ENCODE results near the gene CNTNAP2. TPM values are rescaled to one million over a fixed set of nuclear protein-coding genes. Genes with fewer than 3 reads are reported as not detected.

CNTNAP2 gene
- total RNA-seq, 2 experiments from 2014 or later = not detected

- ATAC-seq (ENCODE audit: poor library complexity) = no peak
- intact Hi-C loops (cut with DNase I, micrococcal nuclease) = no loop called here
These were observed 428.1 kb downstream of the CNTNAP2 start for GRCh38 chr7:146544748-146545147.

GRCh38 chr7:146548816-146549215 is 432.2 kb downstream of the CNTNAP2 start:
- no peaks in the 10 kb centered on the region for H3K27me3 ChIP-seq (ENCODE audit: control insufficient read depth in 1 of 2, insufficient read depth in 2 of 2, low read length in 2 of 2)
- peaks cover 20% of the 10 kb centered on the region for H3K9me3 Mint-ChIP-seq
- no peaks in the 10 kb centered on the region for H3K9me3 ChIP-seq (ENCODE audit: control insufficient read depth in 1 of 2, insufficient read depth in 1 of 2, low read length in 2 of 2)
- no peak for ATAC-seq (ENCODE audit: poor library complexity)
- no peak overlapping the region for H3K27ac Mint-ChIP-seq
- TF ChIP-seq CTCF (IDR thresholded peaks at IDR 0.05) = no peak
- no peak overlapping the region for H3K4me3 ChIP-seq (ENCODE audit: low read length)
- intact Hi-C loops (cut with DNase I, micrococcal nuclease) = no loop called here
- no peak for DNase-seq
- no peaks in the 10 kb centered on the region for H3K4me1 Mint-ChIP-seq (ENCODE audit: low read depth)
- no peaks in the 10 kb centered on the region for H3K27me3 Mint-ChIP-seq
- no peaks in the 10 kb centered on the region for H3K36me3 Mint-ChIP-seq (ENCODE audit: low read depth)
- no peak overlapping the region for H3K4me3 Mint-ChIP-seq
- no peak overlapping the region for H3K27ac ChIP-seq (ENCODE audit: low read depth in 1 of 2, low read length in 2 of 2)
- POLR2A ChIA-PET = no interaction called here
- no peaks in the 10 kb centered on the region for H3K4me1 ChIP-seq (ENCODE audit: insufficient read depth, low read length)
- H3K36me3 ChIP-seq (ENCODE audit: insufficient read depth, low read length) = no peaks in the 10 kb centered on the region
- CTCF ChIA-PET = no interaction called here

More at GRCh38 chr7:146544748-146545147, 428.1 kb downstream of the CNTNAP2 start:
- POLR2A ChIA-PET = no interaction called here
- H3K27me3 Mint-ChIP-seq = no peaks in the 10 kb centered on the region
- H3K4me1 Mint-ChIP-seq (ENCODE audit: low read depth) = no peaks in the 10 kb centered on the region
- H3K27me3 ChIP-seq (ENCODE audit: control insufficient read depth in 1 of 2, insufficient read depth in 2 of 2, low read length in 2 of 2) = no peaks in the 10 kb centered on the region
- no peak overlapping the region for H3K4me3 Mint-ChIP-seq
- H3K27ac ChIP-seq (ENCODE audit: low read depth in 1 of 2, low read length in 2 of 2) = no peak overlapping the region
- no peaks in the 10 kb centered on the region for H3K4me1 ChIP-seq (ENCODE audit: insufficient read depth, low read length)
- H3K36me3 Mint-ChIP-seq (ENCODE audit: low read depth) = no peaks in the 10 kb centered on the region
- H3K36me3 ChIP-seq (ENCODE audit: insufficient read depth, low read length) = no peaks in the 10 kb centered on the region
- H3K9me3 ChIP-seq (ENCODE audit: control insufficient read depth in 1 of 2, insufficient read depth in 1 of 2, low read length in 2 of 2) = no peaks in the 10 kb centered on the region
- peaks cover 10% of the 10 kb centered on the region for H3K9me3 Mint-ChIP-seq
- no peak overlapping the region for H3K27ac Mint-ChIP-seq
- H3K4me3 ChIP-seq (ENCODE audit: low read length) = no peak overlapping the region
- no peak for TF ChIP-seq CTCF (IDR thresholded peaks at IDR 0.05)
- no peak for DNase-seq
- CTCF ChIA-PET = no interaction called here

GRCh38 chr7:146554556-146554955 is 438.0 kb downstream of the CNTNAP2 start:
- Mint-ChIP-seq H3K27me3 (no peaks in the 10 kb centered on the region), H3K9me3 (peaks cover 10% of the 10 kb centered on the region), H3K27ac (no peak overlapping the region), H3K4me3 (no peak overlapping the region), H3K4me1 (ENCODE audit: low read depth) (no peaks in the 10 kb centered on the region), H3K36me3 (ENCODE audit: low read depth) (no peaks in the 10 kb centered on the region)
- Histone ChIP-seq H3K36me3 (ENCODE audit: insufficient read depth, low read length) (no peaks in the 10 kb centered on the region), H3K27ac (ENCODE audit: low read depth in 1 of 2, low read length in 2 of 2) (no peak overlapping the region), H3K27me3 (ENCODE audit: control insufficient read depth in 1 of 2, insufficient read depth in 2 of 2, low read length in 2 of 2) (no peaks in the 10 kb centered on the region), H3K9me3 (ENCODE audit: control insufficient read depth in 1 of 2, insufficient read depth in 1 of 2, low read length in 2 of 2) (peaks cover 0 to 4% of the 10 kb centered on the region in 2 experiments), H3K4me1 (ENCODE audit: insufficient read depth, low read length) (no peaks in the 10 kb centered on the region), H3K4me3 (ENCODE audit: low read length) (no peak overlapping the region)
- intact Hi-C loops (cut with DNase I, micrococcal nuclease) = no loop called here
- TF ChIP-seq CTCF (IDR thresholded peaks at IDR 0.05) = no peak
- POLR2A ChIA-PET = no interaction called here
- DNase-seq = no peak
- ATAC-seq (ENCODE audit: poor library complexity) = no peak
- CTCF ChIA-PET = no interaction called here

All from CD4-positive, alpha-beta T cell (primary cell).